NOMO-1 treated with dmso at 0.1 percent for 144 hours (cell line): ENCODE measurements around the gene DXO.
"Not testable (repeated sequence)": the region's sequence is repeated elsewhere in the genome, so short reads cannot be mapped to it uniquely, and the experiment has no call there.

Experiments
- DNase-seq: peaks from one replicate; lab custom pipeline; 2025; ENCODE audit not compliant: unreplicated experiment; lab: John Stamatoyannopoulos, UW

DXO gene

GRCh38 chr6:31971993-31972708, at the start of gene DXO:
TSS of gene DXO (minus strand) at chr6:31972138. CDS start at chr6:31971675, 463 bp downstream.
- peak; percentile 95 for DNase-seq

GRCh38 chr6:32014547-32014946, 42.6 kb upstream of the DXO start, which contains the start of gene C4B:
TSS of gene C4B (plus strand) at chr6:32014795. CDS start at chr6:32014846, 51 bp downstream.
- not testable (repeated sequence) for DNase-seq

- not testable (repeated sequence) for DNase-seq
These were observed 41.8 kb upstream of the DXO start for GRCh38 chr6:32013738-32014137.

- not testable (repeated sequence) for DNase-seq
These were observed 41.1 kb upstream of the DXO start for GRCh38 chr6:32012941-32013617.

- not testable (repeated sequence) for DNase-seq
These were observed 39.1 kb upstream of the DXO start for GRCh38 chr6:32010856-32011530.

GRCh38 chr6:32009537-32009936, 37.6 kb upstream of the DXO start:
- DNase-seq = not testable (repeated sequence)

- not testable (repeated sequence) for DNase-seq
These were observed 36.7 kb upstream of the DXO start for GRCh38 chr6:32008616-32009015.

- DNase-seq = not testable (repeated sequence)
These were observed 36.1 kb upstream of the DXO start for GRCh38 chr6:32008037-32008436.

GRCh38 chr6:32007086-32007485, 35.1 kb upstream of the DXO start:
- DNase-seq = not testable (repeated sequence)

- not testable (repeated sequence) for DNase-seq
These were observed 34.1 kb upstream of the DXO start for GRCh38 chr6:32005991-32006529.

GRCh38 chr6:32005538-32005880, 33.6 kb upstream of the DXO start:
- not testable (repeated sequence) for DNase-seq

GRCh38 chr6:32004864-32005537, 33.1 kb upstream of the DXO start:
- not testable (repeated sequence) for DNase-seq

GRCh38 chr6:32004393-32004792, 32.5 kb upstream of the DXO start:
- not testable (repeated sequence) for DNase-seq

GRCh38 chr6:32003301-32003700, 31.4 kb upstream of the DXO start:
- not testable (repeated sequence) for DNase-seq

GRCh38 chr6:32002546-32003268, 30.8 kb upstream of the DXO start:
- DNase-seq = not testable (repeated sequence)

- not testable (repeated sequence) for DNase-seq
These were observed 24.4 kb upstream of the DXO start for GRCh38 chr6:31996385-31996784.

- DNase-seq = not testable (repeated sequence)
These were observed 22.5 kb upstream of the DXO start for GRCh38 chr6:31994421-31994820.

- not testable (repeated sequence) for DNase-seq
These were observed 17.4 kb upstream of the DXO start for GRCh38 chr6:31989363-31989762.

GRCh38 chr6:31981744-31982143, 9.8 kb upstream of the DXO start, which contains the start of gene C4A:
TSS of gene C4A (plus strand) at chr6:31982057. CDS start at chr6:31982108, 51 bp downstream.
- DNase-seq = not testable (repeated sequence)

- not testable (repeated sequence) for DNase-seq
These were observed 9.1 kb upstream of the DXO start for GRCh38 chr6:31980998-31981397.
